Measurements from ENCODE around the gene SNX9. TPM values are rescaled to one million over a fixed set of nuclear protein-coding genes. Genes with fewer than 3 reads are reported as not detected.

Gene SNX9
- polyA plus RNA-seq, 2 of the 4 experiments (the other 2 are of a cell fraction) = 13.9 to 29.8 TPM

- Histone ChIP-seq H3K9me3 (no peaks in the 10 kb centered on the region), H3K27ac (no peak overlapping the region), H3K4me3 (no peak overlapping the region), H3K4me2 (peak overlapping the region; percentile 94), H3K4me1 (peaks cover 22% of the 10 kb centered on the region)
- FAIRE-seq (no peak), DNase-seq (ENCODE audit: low read depth in 1 of 2, low spot score in 1 of 2) (no peak), ATAC-seq (no peak)
- CTCF ChIA-PET = interaction anchor here (0.7 to 1.4 kb wide), 2 partner anchors 68 to 69 kb away, joined by 3 read pairs; no protein-coding TSS in a partner anchor
- POLR2A ChIA-PET = no interaction called here
- TF ChIP-seq PBX3 (IDR thresholded peaks at IDR 0.05) = no peak
- no peak for TF ChIP-seq NPAS2 (CRISPR knock-in tag; IDR thresholded peaks at IDR 0.05; ENCODE audit: borderline replicate concordance)
- no peak for TF ChIP-seq BHLHE40 (IDR thresholded peaks at IDR 0.05; ENCODE audit: low read depth, low read length)
- TF ChIP-seq, protein P1, sequence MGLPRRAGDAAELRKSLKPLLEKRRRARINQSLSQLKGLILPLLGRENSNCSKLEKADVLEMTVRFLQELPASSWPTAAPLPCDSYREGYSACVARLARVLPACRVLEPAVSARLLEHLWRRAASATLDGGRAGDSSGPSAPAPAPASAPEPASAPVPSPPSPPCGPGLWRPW (IDR thresholded peaks at IDR 0.05) = no peak
- TF ChIP-seq TFCP2L1 (CRISPR knock-in tag; IDR thresholded peaks at IDR 0.05) = no peak
- TF ChIP-seq ATOH8 (CRISPR knock-in tag; IDR thresholded peaks at IDR 0.05; ENCODE audit: low read depth) = no peak
- no peak for TF ChIP-seq E2F6 (IDR thresholded peaks at IDR 0.05; ENCODE audit: borderline replicate concordance, low read depth)
- TF ChIP-seq RFX5 (IDR thresholded peaks at IDR 0.05) = no peak
- TF ChIP-seq FOSL2 (IDR thresholded peaks at IDR 0.05) = no peak
- TF ChIP-seq FOSL2 (CRISPR knock-in tag; IDR thresholded peaks at IDR 0.05) = no peak
- TF ChIP-seq HEYL (CRISPR knock-in tag; IDR thresholded peaks at IDR 0.05) = no peak
- no peak for TF ChIP-seq TP53 (CRISPR knock-in tag; IDR thresholded peaks at IDR 0.05)
- TF ChIP-seq FOSB (CRISPR knock-in tag; IDR thresholded peaks at IDR 0.05) = no peak
- TF ChIP-seq RCOR1 (IDR thresholded peaks at IDR 0.05; ENCODE audit: low read depth, low read length) = no peak
- WGBS (ENCODE audit: missing lambda C conversion rate) = 61% methylated on average over 10 of the region's 10 CpGs
Measured at GRCh38 chr6:157825243-157825904, 2.3 kb downstream of the SNX9 start.

DNA sequence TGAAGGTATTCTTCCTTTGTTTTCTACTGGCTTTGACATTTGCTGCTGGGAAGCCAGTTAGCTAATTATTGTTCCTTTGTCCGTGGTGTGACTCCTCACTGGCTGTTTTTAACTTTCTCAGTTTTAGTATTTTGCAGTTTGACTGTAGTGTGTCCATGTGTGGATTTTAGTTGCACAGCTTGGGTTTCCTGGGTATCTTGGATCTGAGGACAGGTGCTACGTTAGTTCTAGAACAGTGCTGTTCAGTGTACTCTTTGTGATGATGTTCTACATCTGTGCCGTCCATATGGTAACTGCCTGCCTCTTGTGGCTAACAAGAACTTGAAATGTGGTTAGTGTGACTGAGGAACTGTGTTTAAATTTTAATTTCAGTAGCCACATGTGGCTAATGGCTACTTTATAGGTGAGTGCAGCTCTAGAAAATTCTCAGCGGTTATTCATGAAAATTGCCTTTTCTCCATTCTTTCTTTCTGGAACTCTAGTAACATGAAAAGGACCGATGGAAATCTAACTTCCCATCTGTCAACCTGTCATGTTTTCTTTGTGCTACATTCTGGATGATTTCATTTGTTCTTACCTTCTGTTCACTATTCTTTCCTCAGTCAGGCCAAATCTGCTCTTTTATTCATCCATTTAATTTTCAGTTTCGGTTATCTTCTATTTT, 7.4 kb downstream of the SNX9 start:
- no peak for FAIRE-seq
- Histone ChIP-seq H3K4me1 (peaks cover 30% of the 10 kb centered on the region; the same call in 2 of the 3 replicates), H3K4me2 (no peak overlapping the region), H3K9me3 (no peaks in the 10 kb centered on the region), H3K4me3 (no peak overlapping the region), H3K27ac (no peak overlapping the region)
- ATAC-seq = no peak
- TF ChIP-seq MAX (IDR thresholded peaks at IDR 0.05) = no peak
- no peak for TF ChIP-seq ZFP36 (IDR thresholded peaks at IDR 0.05; ENCODE audit: borderline replicate concordance, partially characterized antibody)
- TF ChIP-seq CTCF (IDR thresholded peaks at IDR 0.05) = no peak
- no peak for TF ChIP-seq ATOH8 (CRISPR knock-in tag; IDR thresholded peaks at IDR 0.05; ENCODE audit: low read depth)
- TF ChIP-seq RFX5 (IDR thresholded peaks at IDR 0.05) = no peak
- TF ChIP-seq FOSL2 (IDR thresholded peaks at IDR 0.05) = no peak
- no peak for TF ChIP-seq FOSL2 (CRISPR knock-in tag; IDR thresholded peaks at IDR 0.05)
- TF ChIP-seq CBX8 (IDR thresholded peaks at IDR 0.05) = no peak
- TF ChIP-seq USF2 (IDR thresholded peaks at IDR 0.05) = no peak
- no peak for TF ChIP-seq ZC3H11A (IDR thresholded peaks at IDR 0.05)
- TF ChIP-seq NR3C1 (IDR thresholded peaks at IDR 0.05) = no peak
- TF ChIP-seq POLR2AphosphoS2 (conservative IDR thresholded peaks at IDR 0.05; ENCODE audit: low read length) = no peak
- TF ChIP-seq KDM1A (IDR thresholded peaks at IDR 0.05; ENCODE audit: low read depth) = no peak
- no peak for TF ChIP-seq ZSCAN20 (CRISPR knock-in tag; IDR thresholded peaks at IDR 0.05)
- TF ChIP-seq POLR2A (IDR thresholded peaks at IDR 0.05; ENCODE audit: low read length) = no peak
- no peak for DNase-seq (ENCODE audit: low read depth in 1 of 2, low spot score in 1 of 2)
- WGBS (ENCODE audit: missing lambda C conversion rate) = 97% methylated on average over 6 of the region's 6 CpGs
- ChIA-PET POLR2A (no interaction called here), CTCF (no interaction called here)

Data from A549 (cell line).